ENCODE measurements around the gene NLGN2. TPM values are rescaled to one million over a fixed set of nuclear protein-coding genes. Genes with fewer than 3 reads are reported as not detected.

The NLGN2 gene
- total RNA-seq, 4 donors from 2014 or later = 2.2 to 6.3 (median 4.7) TPM

GRCh38 chr17:7391307-7391706 is 16.3 kb upstream of the NLGN2 start:
- DNase-seq = no peak
- Histone ChIP-seq H3K4me3 (replicated peaks in 1 of 3) (no peak overlapping the region), H3K9me3 (no peaks in the 10 kb centered on the region), H3K27ac (no peak overlapping the region), H3K27me3 (no peaks in the 10 kb centered on the region), H3K4me1 (peaks cover 11 to 18% of the 10 kb centered on the region in 2 donors), H3K36me3 (peaks cover 8 to 13% of the 10 kb centered on the region in 2 donors)
- intact Hi-C loops (cut with DNase I) = no loop called here
- WGBS, 2 donors = 68 to 86% methylated on average over 2 of the region's 2 CpGs
- TF ChIP-seq POLR2A (IDR thresholded peaks at IDR 0.05) = no peak

GRCh38 chr17:7392696-7393612 is 14.7 kb upstream of the NLGN2 start:
- TF ChIP-seq POLR2A (IDR thresholded peaks at IDR 0.05) = no peak
- TF ChIP-seq CTCF (IDR thresholded peaks at IDR 0.05) = no peak
- intact Hi-C loops (cut with DNase I) = no loop called here
- 64 to 66% methylated on average over 23 to 33 of the region's 42 CpGs for WGBS, 2 donors

DNA sequence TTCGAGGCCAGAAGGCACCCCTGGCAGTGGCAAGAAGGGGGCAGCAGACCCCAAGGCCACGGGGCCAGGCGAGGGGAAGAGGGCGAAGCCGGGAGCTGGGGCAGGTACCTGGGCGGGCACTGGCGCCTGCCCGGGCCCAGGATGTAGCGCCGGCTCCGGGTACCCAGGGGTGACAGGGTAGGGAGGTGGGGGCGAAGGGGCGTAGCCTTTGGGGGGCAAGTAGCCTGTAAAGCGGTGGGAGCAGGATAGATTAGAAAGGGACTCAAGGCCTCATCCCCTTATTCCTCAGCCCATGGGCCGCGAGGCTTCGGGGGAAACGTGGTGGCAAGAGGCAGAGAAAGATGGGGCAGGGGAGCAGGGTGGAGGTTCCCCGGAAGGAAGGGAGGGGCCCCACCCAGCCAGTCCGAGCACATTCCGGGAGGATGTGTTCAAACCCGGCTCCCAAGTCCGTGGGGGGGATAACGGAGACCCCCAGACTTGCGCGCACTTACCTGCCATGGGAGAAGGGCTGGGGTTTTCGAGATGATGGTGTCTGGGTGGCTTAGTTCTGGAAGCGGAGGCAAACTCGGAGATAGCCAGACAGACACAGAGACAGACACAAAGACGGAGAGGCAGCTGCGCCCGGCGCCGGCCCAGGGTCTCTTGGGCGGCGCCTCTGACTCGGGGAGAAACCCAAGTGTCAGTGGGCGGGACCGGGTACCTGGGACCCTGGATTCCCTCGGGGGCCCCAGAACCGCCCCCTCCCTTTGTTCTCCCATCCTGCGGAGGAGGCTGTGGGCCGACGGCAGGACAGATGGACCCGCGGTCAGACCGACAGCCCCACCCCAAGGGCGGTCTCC is 13.8 kb upstream of the NLGN2 start:
- intact Hi-C loops (cut with DNase I) = no loop called here
- DNase-seq = peak; percentile 45 to 61
- Histone ChIP-seq H3K36me3 (peaks cover 3 to 13% of the 10 kb centered on the region in 2 donors), H3K4me1 (peaks cover 11 to 18% of the 10 kb centered on the region in 2 donors), H3K4me3 (replicated peaks in 1 of 3) (peak overlapping the region; percentile 65 to 79 (median 67)), H3K9me3 (no peaks in the 10 kb centered on the region), H3K27me3 (no peaks in the 10 kb centered on the region), H3K27ac (peak overlapping the region; percentile 72 to 93 (median 92))
- WGBS, 2 donors = 7 to 13% methylated on average over 33 to 39 of the region's 48 CpGs
- TF ChIP-seq POLR2A (IDR thresholded peaks at IDR 0.05) (no peak), CTCF (IDR thresholded peaks at IDR 0.05) (no peak)

More at GRCh38 chr17:7392696-7393612, 14.7 kb upstream of the NLGN2 start:
- Histone ChIP-seq H3K27me3 (no peaks in the 10 kb centered on the region), H3K4me3 (replicated peaks in 1 of 3) (peak overlapping the region in 1 of 3 donors; percentile 79), H3K27ac (peak overlapping the region in 2 of 3 donors; percentile 18 to 93), H3K9me3 (no peaks in the 10 kb centered on the region), H3K4me1 (peaks cover 11 to 18% of the 10 kb centered on the region in 2 donors), H3K36me3 (peaks cover 8 to 13% of the 10 kb centered on the region in 2 donors)
- no peak for DNase-seq

DNA sequence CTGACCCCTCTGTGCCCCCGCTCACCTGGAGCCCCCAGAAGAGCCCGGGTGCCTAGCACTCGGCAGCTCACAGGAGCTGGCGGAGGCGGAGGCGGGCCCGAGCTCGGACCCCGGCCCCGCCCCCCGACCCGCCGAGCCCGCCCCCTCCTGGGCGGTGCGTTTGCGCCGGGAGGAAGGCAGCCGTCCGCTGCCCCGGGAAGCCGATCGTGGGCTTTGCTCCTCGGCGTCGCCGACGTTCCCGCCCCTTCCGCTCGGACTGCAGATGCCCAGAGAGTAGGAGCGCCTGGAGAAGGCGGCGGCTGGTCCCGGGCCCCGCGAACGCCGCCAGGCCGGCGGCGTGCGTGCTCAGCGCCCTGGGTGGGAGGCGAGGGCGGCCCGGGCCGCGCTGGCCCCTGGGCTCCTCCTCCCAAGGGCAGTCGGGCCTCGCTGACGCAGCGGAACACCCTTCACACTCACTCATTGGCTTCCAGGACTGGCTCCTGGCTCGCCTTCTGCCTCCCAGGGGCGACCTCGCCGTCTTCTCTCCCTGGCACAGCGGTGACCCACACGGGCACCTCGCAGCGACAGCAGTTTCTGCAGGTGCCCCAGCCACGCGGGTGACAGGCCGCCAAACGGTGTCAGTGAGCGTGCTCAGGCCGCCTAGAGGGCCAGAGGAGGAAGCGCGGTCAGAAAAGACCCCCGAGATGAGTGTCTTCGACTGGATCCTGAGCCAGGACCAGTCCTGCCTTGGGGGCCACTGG is 13.0 kb upstream of the NLGN2 start, which contains the start of gene PLSCR3:
PLSCR3 (minus strand) TSS at position 74 of the 740 bp plus-strand sequence. CDS start 415 bp downstream, outside the sequence.
- DNase-seq = peak; percentile 86 to 89
- Histone ChIP-seq H3K9me3 (no peaks in the 10 kb centered on the region), H3K4me3 (replicated peaks in 1 of 3) (peak within 1 kb of the TSS; percentile 65 to 79 (median 67)), H3K36me3 (peaks cover 0 to 5% of the 10 kb centered on the region in 2 donors), H3K27me3 (no peaks in the 10 kb centered on the region), H3K4me1 (peaks cover 11 to 18% of the 10 kb centered on the region in 2 donors), H3K27ac (peak within 1 kb of the TSS; percentile 72 to 93 (median 92))
- TF ChIP-seq POLR2A (IDR thresholded peaks at IDR 0.05) = peak in 1 of 2 donors; percentile 91
- TF ChIP-seq CTCF (IDR thresholded peaks at IDR 0.05) = peak in 5 of 6 experiments; percentile 20 to 46 (median 41)
- WGBS, 2 donors = 1 to 5% methylated on average over 12 to 15 of the region's 71 CpGs
- intact Hi-C loops (cut with DNase I) = no loop called here

- no peak overlapping the region for H3K27ac ChIP-seq
- no peak for TF ChIP-seq POLR2A (IDR thresholded peaks at IDR 0.05)
- no peak for TF ChIP-seq CTCF (IDR thresholded peaks at IDR 0.05)
- H3K9me3 ChIP-seq = no peaks in the 10 kb centered on the region
- no peaks in the 10 kb centered on the region for H3K36me3 ChIP-seq
- H3K4me1 ChIP-seq = peaks cover 11 to 18% of the 10 kb centered on the region in 2 donors
- WGBS, 2 donors = 90 to 98% methylated on average over 4 of the region's 4 CpGs
- H3K27me3 ChIP-seq = no peaks in the 10 kb centered on the region
- no peak overlapping the region for H3K4me3 ChIP-seq (replicated peaks in 1 of 3)
- intact Hi-C loops (cut with DNase I) = no loop called here
- no peak for DNase-seq
These were observed 11.5 kb upstream of the NLGN2 start for GRCh38 chr17:7396147-7396546.
